ENCODE measurements around the gene PPP1R12B.

GRCh38 chr1:202639500-202639899, 291.0 kb downstream of the PPP1R12B start:
- TF ChIP-seq CTCF (IDR thresholded peaks at IDR 0.05; ENCODE audit: borderline replicate concordance, extremely low read depth, low read length, poor library complexity, severe bottlenecking) (no peak), EZH2 (IDR thresholded peaks at IDR 0.05; ENCODE audit: borderline replicate concordance, low read depth, low read length, severe bottlenecking) (no peak)
